Pancreas (tissue), 10 donors: ENCODE data around the gene ATP1B3. TPM values are rescaled to one million over a fixed set of nuclear protein-coding genes. Genes with fewer than 3 reads are reported as not detected.
"Not testable (repeated sequence)": the region's sequence is repeated elsewhere in the genome, so short reads cannot be mapped to it uniquely, and the experiment has no call there.

Experiments
- ATAC-seq, 4 donors: fragments of 200-7000 bp; cut with Tn5 transposase; one replicate each; pipeline versions ENCODE4 v1.8.0 to v1.9.1; 2020; ENCODE audit warnings: mild to moderate bottlenecking in 4 of 4, moderate library complexity in 4 of 4
- DNase-seq, 6 donors: peaks; one replicate each; pipeline ENCODE4 v3.0.0-alpha.2; 2020
- FAIRE-seq: peaks from 2 replicates; lab custom pipeline; 2012; peaks lifted over from hg19 to GRCh38; lab: Jason Lieb, UNC
- H3K27ac ChIP-seq, 4 donors: fragments of 200-600 bp; sonication (generic); 1 replicate in 3 of 4; 2 replicates in 1 of 4; pipeline versions ENCODE4 v1.5.0 to v1.8.0; 2020
- H3K27me3 ChIP-seq, 4 donors: fragments of 200-600 bp; one replicate each; pipeline ENCODE4 v1.8.0; 2021
- H3K36me3 ChIP-seq, 3 donors: fragments of 200-600 bp; sonication (generic) in 1 of 3; one replicate each; pipeline versions ENCODE4 v1.5.0 to v1.8.0; 2020 to 2021
- H3K4me1 ChIP-seq, 3 donors: fragments of 200-600 bp; one replicate each; pipeline ENCODE4 v1.8.0; 2021
- H3K4me3 ChIP-seq, 4 donors: fragments of 200-600 bp; sonication (generic) in 2 of 4; one replicate each; pipeline versions ENCODE4 v1.5.0 to v1.8.0; 2020 to 2021
- H3K9me3 ChIP-seq, 4 donors: fragments of 200-600 bp; one replicate each; pipeline ENCODE4 v1.8.0; 2021
- WGBS, 2 donors: extraction: QIAGEN DNeasy Blood & Tissue Kit; methylation state at CpG; one replicate each; pipeline ENCODE4 v1.1.7; 2013; 5-methylcytosine and 5-hydroxymethylcytosine counted together
- intact Hi-C, 3 donors: fragments of 100-400 bp; cut with DNase I; formaldehyde crosslinking; loops; one replicate each; pipeline versions ENCODE4 v1.11.1 to v1.14.2; 2022
- polyA plus RNA-seq, 2 donors: library from polyadenylated mRNA; stranded (reverse); fragments of 200-250 nt; gene quantifications; one replicate each; pipeline ENCODE4 v1.2.3, GENCODE V29; 2013
- total RNA-seq, 6 donors: library from RNA; stranded (reverse); fragmentation: NEBNext Ultra II Directional in 4 of 6; extraction: Animal tissue kit (Norgen Biotek cat#: 25700) in 4 of 6; gene quantifications; one replicate each; pipeline versions ENCODE4 v1.2.1 to v1.2.4, GENCODE V29; 2021 to 2023
- TF ChIP-seq, protein P1 (sequence below), 4 donors: fragments of 200-600 bp; sonication (generic) in 3 of 4; IDR thresholded peaks; one replicate each; pipeline versions ENCODE4 v1.5.0 to v1.8.0; 2021; ENCODE audit warnings: antibody characterized with exemption in 4 of 4
- donor health status: healthy with polysubstance abuse.
- donor health status: DM: no; HTN: no; CAD: no; lungs with moderate emphysema.
- donor health status: DM: no; HTN: no; CAD: no.
- donor health status: control.
- donor health status: control.
- donor health status: Bipolar disorder and iron deficiency.
- donor health status: DM: yes; HTN: yes; CAD: no.
- donor health status: DM: no; HTN: no; CAD: no.
- donor health status: DM: no; HTN: no; CAD: no.
- donor health status: DM: yes; HTN: yes; CAD: no.

ATP1B3 gene
- total and polyA plus RNA-seq, 8 donors = 6.7 to 53.0 (median 21.2) TPM

DNA sequence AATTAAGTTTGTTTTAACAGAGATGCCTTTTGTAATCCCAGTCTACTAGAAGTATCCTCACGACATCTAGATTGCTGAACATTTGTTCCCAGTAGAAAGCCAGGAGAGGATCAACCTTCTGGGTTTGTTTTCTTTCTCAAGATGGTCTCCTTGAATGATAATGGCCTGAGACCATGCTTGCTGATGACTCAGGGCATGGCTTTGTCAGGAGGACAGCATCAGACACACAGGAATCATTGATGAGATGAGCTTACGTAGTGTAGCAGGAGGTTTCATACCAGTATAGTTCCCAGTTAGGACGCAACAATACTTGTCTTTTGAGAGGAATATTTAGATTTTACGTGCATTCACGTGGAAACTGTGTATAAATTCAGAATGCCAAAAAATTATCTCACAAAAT is 38.6 kb downstream of the ATP1B3 start:
- H3K27ac ChIP-seq = no peak overlapping the region
- DNase-seq = no peak
- H3K4me1 ChIP-seq = no peaks in the 10 kb centered on the region
- H3K4me3 ChIP-seq = no peak overlapping the region
- H3K9me3 ChIP-seq = no peaks in the 10 kb centered on the region
- FAIRE-seq = no peak
- ATAC-seq = no peak
- no peaks in the 10 kb centered on the region for H3K27me3 ChIP-seq
- intact Hi-C loops = no loop called here
- TF ChIP-seq, protein P1, sequence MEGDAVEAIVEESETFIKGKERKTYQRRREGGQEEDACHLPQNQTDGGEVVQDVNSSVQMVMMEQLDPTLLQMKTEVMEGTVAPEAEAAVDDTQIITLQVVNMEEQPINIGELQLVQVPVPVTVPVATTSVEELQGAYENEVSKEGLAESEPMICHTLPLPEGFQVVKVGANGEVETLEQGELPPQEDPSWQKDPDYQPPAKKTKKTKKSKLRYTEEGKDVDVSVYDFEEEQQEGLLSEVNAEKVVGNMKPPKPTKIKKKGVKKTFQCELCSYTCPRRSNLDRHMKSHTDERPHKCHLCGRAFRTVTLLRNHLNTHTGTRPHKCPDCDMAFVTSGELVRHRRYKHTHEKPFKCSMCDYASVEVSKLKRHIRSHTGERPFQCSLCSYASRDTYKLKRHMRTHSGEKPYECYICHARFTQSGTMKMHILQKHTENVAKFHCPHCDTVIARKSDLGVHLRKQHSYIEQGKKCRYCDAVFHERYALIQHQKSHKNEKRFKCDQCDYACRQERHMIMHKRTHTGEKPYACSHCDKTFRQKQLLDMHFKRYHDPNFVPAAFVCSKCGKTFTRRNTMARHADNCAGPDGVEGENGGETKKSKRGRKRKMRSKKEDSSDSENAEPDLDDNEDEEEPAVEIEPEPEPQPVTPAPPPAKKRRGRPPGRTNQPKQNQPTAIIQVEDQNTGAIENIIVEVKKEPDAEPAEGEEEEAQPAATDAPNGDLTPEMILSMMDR (IDR thresholded peaks at IDR 0.05) = no peak
- no peaks in the 10 kb centered on the region for H3K36me3 ChIP-seq
- whole genome bisulfite sequencing, 2 donors = 90 to 96% methylated on average over 5 of the region's 5 CpGs

DNA sequence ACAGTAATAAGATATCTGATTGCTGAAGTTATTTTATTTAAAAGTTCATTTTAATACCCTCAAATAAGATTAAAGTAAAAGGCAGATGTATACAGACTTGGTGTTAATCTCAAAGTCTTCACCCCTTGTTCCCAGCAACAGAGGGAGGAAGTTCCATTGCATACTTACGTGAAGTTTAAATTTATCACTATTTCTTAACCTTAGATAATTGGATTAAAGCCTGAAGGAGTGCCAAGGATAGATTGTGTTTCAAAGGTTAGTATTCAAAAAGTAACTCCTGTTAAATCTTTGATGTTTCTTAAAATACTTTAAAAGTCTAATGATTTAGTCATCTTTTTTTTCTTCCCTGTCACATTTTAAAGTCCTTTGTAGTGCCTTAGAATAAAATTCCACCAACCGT is 39.3 kb downstream of the ATP1B3 start:
- Histone ChIP-seq H3K9me3 (no peaks in the 10 kb centered on the region), H3K27ac (no peak overlapping the region), H3K27me3 (no peaks in the 10 kb centered on the region), H3K4me3 (no peak overlapping the region), H3K4me1 (no peaks in the 10 kb centered on the region), H3K36me3 (no peaks in the 10 kb centered on the region)
- no peak for ATAC-seq
- TF ChIP-seq, protein P1 (IDR thresholded peaks at IDR 0.05) = no peak
- DNase-seq = no peak
- intact Hi-C loops = no loop called here
- WGBS, 2 donors = 79 to 82% methylated on average over 2 of the region's 2 CpGs
- no peak for FAIRE-seq

DNA sequence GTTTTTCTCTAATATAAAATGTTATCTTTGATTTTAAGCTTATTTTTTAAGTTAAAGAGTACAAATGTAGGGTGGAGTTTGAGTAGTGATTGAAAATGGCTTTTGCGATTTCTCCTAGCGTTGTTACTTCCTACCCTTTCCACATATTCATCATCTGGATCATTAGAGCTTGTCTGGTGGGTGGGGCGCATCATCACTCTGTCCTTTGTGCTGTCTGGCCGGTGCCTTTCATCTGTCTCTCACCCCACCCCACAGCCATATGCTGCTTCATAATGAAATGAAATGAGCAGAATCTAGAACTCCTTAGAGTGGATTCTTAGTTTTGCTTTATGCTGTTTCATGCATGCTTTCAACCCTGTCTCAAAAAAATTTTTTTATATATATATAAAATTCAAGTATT is 44.3 kb downstream of the ATP1B3 start:
- ATAC-seq = no peak
- intact Hi-C loops = no loop called here
- H3K4me3 ChIP-seq = no peak overlapping the region
- TF ChIP-seq, protein P1 (IDR thresholded peaks at IDR 0.05) = no peak
- H3K36me3 ChIP-seq = no peaks in the 10 kb centered on the region
- 95% methylated on average over 4 of the region's 4 CpGs for WGBS, 2 donors
- no peaks in the 10 kb centered on the region for H3K4me1 ChIP-seq
- H3K27ac ChIP-seq = no peak overlapping the region
- no peaks in the 10 kb centered on the region for H3K9me3 ChIP-seq
- no peak for DNase-seq
- FAIRE-seq = no peak
- no peaks in the 10 kb centered on the region for H3K27me3 ChIP-seq

DNA sequence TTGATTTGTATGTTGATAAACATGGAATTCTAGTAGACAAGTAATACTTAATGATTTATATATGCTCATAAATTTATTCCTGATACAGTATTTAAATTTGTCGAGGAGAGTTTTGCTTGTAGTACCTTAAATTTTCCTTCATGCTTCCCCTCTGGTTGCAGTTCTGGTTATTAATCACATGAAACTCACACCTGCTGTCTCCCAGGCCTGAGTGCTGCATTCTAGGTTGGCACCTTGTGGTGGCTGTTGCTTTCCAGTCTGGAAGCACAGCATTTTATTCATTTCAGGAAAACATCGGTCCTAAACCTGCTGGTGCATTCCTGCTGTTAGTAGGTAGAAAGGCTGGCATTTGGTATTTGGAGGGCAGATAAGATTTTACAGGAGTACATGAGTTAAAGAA is 44.9 kb downstream of the ATP1B3 start:
- FAIRE-seq (no peak), DNase-seq (no peak), ATAC-seq (no peak)
- no peaks in the 10 kb centered on the region for H3K9me3 ChIP-seq
- H3K27ac ChIP-seq = no peak overlapping the region
- TF ChIP-seq, protein P1 (IDR thresholded peaks at IDR 0.05) = no peak
- H3K4me3 ChIP-seq = no peak overlapping the region
- H3K36me3 ChIP-seq = no peaks in the 10 kb centered on the region
- intact Hi-C loops = no loop called here
- H3K4me1 ChIP-seq = no peaks in the 10 kb centered on the region
- H3K27me3 ChIP-seq = no peaks in the 10 kb centered on the region
- WGBS, 2 donors = 75 to 78% methylated on average over 2 of the region's 2 CpGs

DNA sequence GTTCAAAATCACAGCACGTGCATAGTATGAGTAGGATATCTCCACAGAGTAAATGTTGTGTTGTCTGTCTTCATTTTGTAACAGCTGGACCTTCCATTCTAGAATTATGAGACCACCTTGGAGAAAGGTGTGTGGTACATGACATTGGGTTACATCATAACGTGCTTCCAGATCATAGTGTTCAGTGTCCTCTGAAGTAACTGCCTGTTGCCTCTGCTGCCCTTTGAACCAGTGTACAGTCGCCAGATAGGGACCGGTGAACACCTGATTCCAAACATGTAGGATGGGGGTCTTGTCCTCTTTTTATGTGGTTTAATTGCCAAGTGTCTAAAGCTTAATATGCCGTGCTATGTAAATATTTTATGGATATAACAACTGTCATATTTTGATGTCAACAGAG is 49.2 kb downstream of the ATP1B3 start:
- intact Hi-C loops, H3K4me3 ChIP-seq, FAIRE-seq, H3K27me3 ChIP-seq, ATAC-seq, H3K36me3 ChIP-seq, H3K4me1 ChIP-seq, H3K9me3 ChIP-seq, H3K27ac ChIP-seq, DNase-seq: not testable (repeated sequence)
- 86 to 95% methylated on average over 5 of the region's 5 CpGs for WGBS, 2 donors
